Embryonic facial prominence (tissue), 1 donor: ENCODE results near the gene PCDHA5.
"Not testable (repeated sequence)": the region's sequence is repeated elsewhere in the genome, so short reads cannot be mapped to it uniquely, and the experiment has no call there.

ENCODE experiments used
- DNase-seq: peaks from one replicate; pipeline ENCODE4 v3.0.0-alpha.2; 2016; ENCODE audit errors: extremely low spot score

Gene PCDHA5

GRCh38 chr5:140823475-140823874 lies 2.1 kb downstream of the PCDHA5 start:
- no peak for DNase-seq

GRCh38 chr5:140827704-140828361 lies 6.4 kb downstream of the PCDHA5 start, which contains the start of gene PCDHA6:
Gene PCDHA6 (plus strand): TSS chr5:140827960. CDS start chr5:140828092, 132 bp downstream.
- no peak for DNase-seq

GRCh38 chr5:140828362-140828737 lies 6.9 kb downstream of the PCDHA5 start:
- no peak for DNase-seq

GRCh38 chr5:140829511-140830501 lies 8.4 kb downstream of the PCDHA5 start:
- DNase-seq = not testable (repeated sequence)

- DNase-seq = no peak
Observed at GRCh38 chr5:140833993-140834392, 12.6 kb downstream of the PCDHA5 start, which contains the start of gene PCDHA7. Gene PCDHA7 (plus strand): TSS chr5:140834269. CDS start chr5:140834384, 115 bp downstream.

- DNase-seq = not testable (repeated sequence)
Observed at GRCh38 chr5:140834439-140835008, 13.1 kb downstream of the PCDHA5 start.

- DNase-seq = no peak
Observed at GRCh38 chr5:140835622-140836510, 14.5 kb downstream of the PCDHA5 start.

GRCh38 chr5:140840978-140841962 lies 19.9 kb downstream of the PCDHA5 start, which contains the start of gene PCDHA8:
Gene PCDHA8 (plus strand): TSS chr5:140841187. CDS start chr5:140841322, 135 bp downstream.
- DNase-seq = no peak

- no peak for DNase-seq
Observed at GRCh38 chr5:140842798-140843733, 21.7 kb downstream of the PCDHA5 start.

GRCh38 chr5:140848139-140849102 lies 27.0 kb downstream of the PCDHA5 start, which contains the start of gene PCDHA9:
Gene PCDHA9 (plus strand): TSS chr5:140848382. CDS start chr5:140848496, 114 bp downstream.
- not testable (repeated sequence) for DNase-seq

- DNase-seq = not testable (repeated sequence)
Observed at GRCh38 chr5:140849831-140850634, 28.6 kb downstream of the PCDHA5 start.

GRCh38 chr5:140855772-140856674 lies 34.6 kb downstream of the PCDHA5 start, which contains the start of gene PCDHA10:
Gene PCDHA10 (plus strand): TSS chr5:140855897. CDS start chr5:140856049, 152 bp downstream.
- DNase-seq = no peak

GRCh38 chr5:140857177-140857986 lies 36.0 kb downstream of the PCDHA5 start:
- DNase-seq = no peak

GRCh38 chr5:140857987-140858240 lies 36.5 kb downstream of the PCDHA5 start:
- DNase-seq = no peak
